ENCODE results near the gene PIGP.

- TF ChIP-seq COPS2 (conservative IDR thresholded peaks at IDR 0.05): no peak
- TF ChIP-seq RBFOX2 (IDR thresholded peaks at IDR 0.05; ENCODE audit: low read depth, low read length): no peak
Observed at GRCh38 chr21:37077403-37077802, 4.5 kb upstream of the PIGP start.

Measured in K562 (cell line).